ENCODE data around the gene TRIM56.

- no peak for TF ChIP-seq POLR2A (IDR thresholded peaks at IDR 0.05)
- TF ChIP-seq CTCF (IDR thresholded peaks at IDR 0.05) = no peak
These were observed 31.6 kb downstream of the TRIM56 start for GRCh38 chr7:101116898-101117297.
